ENCODE data around the gene PPIG. TPM values are rescaled to one million over a fixed set of nuclear protein-coding genes. Genes with fewer than 3 reads are reported as not detected.
A peak's percentile ranks its signal among the peaks of the same experiment; 100 is the strongest.
"Not testable (repeated sequence)": the region's sequence is repeated elsewhere in the genome, so short reads cannot be mapped to it uniquely, and the experiment has no call there.

PPIG gene
- total RNA-seq, 1 experiment from 2014 or later = 20.9 TPM

DNA sequence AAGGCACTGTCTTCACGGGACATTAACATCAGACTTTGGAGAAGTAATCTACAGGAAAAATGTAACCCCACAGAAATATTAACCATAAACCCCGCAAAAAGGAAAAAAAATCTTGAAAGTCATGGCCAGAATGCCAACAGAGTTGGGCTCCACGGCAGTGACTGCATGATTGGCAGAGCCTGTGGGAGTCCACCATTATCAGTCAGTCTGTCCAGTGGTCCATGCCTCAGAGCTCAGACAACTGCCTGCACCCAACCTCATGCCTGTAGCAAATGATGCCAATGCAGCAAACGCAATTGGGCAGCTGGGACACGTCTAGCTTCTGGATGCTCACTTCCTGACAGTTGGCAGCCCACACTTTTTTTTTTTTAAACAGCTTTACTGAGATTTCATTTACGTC is 5.1 kb upstream of the PPIG start:
- no peak overlapping the region for H3K9ac ChIP-seq (ENCODE audit: low read length)
- BruUV-seq (replicated peaks) = no TSS peak
- DNase-seq = no peak
- no peak overlapping the region for H3K4me3 ChIP-seq (ENCODE audit: low read length)
- H3K9me3 ChIP-seq (ENCODE audit: low read length) = no peaks in the 10 kb centered on the region
- no peak overlapping the region for H3K27ac ChIP-seq (ENCODE audit: low read length)
- H3K4me2 ChIP-seq (ENCODE audit: low read length) = no peak overlapping the region
- no peaks in the 10 kb centered on the region for H3K27me3 ChIP-seq (ENCODE audit: low read length)
- H3K9me2 ChIP-seq (replicated peaks; ENCODE audit: low read length) = no peaks in the 10 kb centered on the region
- TF ChIP-seq EZH2phosphoT487 (IDR thresholded peaks at IDR 0.05; ENCODE audit: borderline replicate concordance, low read length) (no peak), EZH2 (IDR thresholded peaks at IDR 0.05; ENCODE audit: low read length, unreplicated experiment) (no peak), CTCF (conservative IDR thresholded peaks at IDR 0.05; ENCODE audit: low read depth, low read length) (no peak)
- CTCF ChIA-PET = no interaction called here
- no peaks in the 10 kb centered on the region for H3K36me3 ChIP-seq (ENCODE audit: low read depth, low read length)
- H2AFZ ChIP-seq (ENCODE audit: low read length) = no peak overlapping the region
- ATAC-seq = no peak
- no peaks in the 10 kb centered on the region for H3K79me2 ChIP-seq (ENCODE audit: low read length)
- POLR2A ChIA-PET (ENCODE audit: unreplicated experiment) = no interaction called here
- intact Hi-C loops (cut with micrococcal nuclease) = no loop called here
- no peaks in the 10 kb centered on the region for H3F3A ChIP-seq (ENCODE audit: low read length, unreplicated experiment)
- no peaks in the 10 kb centered on the region for H3K4me1 ChIP-seq (ENCODE audit: insufficient read depth, low read length)
- no peaks in the 10 kb centered on the region for H4K20me1 ChIP-seq (ENCODE audit: low read length)

- ATAC-seq; H3K27ac ChIP-seq (ENCODE audit: low read length); H3K4me3 ChIP-seq (ENCODE audit: low read length); H3K9me3 ChIP-seq (ENCODE audit: low read length); H3K27me3 ChIP-seq (ENCODE audit: low read length); H3F3A ChIP-seq (ENCODE audit: low read length, unreplicated experiment); DNase-seq; CTCF ChIA-PET; H3K9ac ChIP-seq (ENCODE audit: low read length); H2AFZ ChIP-seq (ENCODE audit: low read length); H3K4me2 ChIP-seq (ENCODE audit: low read length); H3K9me2 ChIP-seq (replicated peaks; ENCODE audit: low read length); H3K4me1 ChIP-seq (ENCODE audit: insufficient read depth, low read length); BruUV-seq (replicated peaks); H3K36me3 ChIP-seq (ENCODE audit: low read depth, low read length): not testable (repeated sequence)
- POLR2A ChIA-PET (ENCODE audit: unreplicated experiment) = interaction anchor here (0.6 kb wide), 1 partner anchor 402 kb away, joined by 8 read pairs; no protein-coding TSS in a partner anchor
- intact Hi-C loops (cut with micrococcal nuclease) = loop anchor here (10.0 kb wide), 2 partner anchors 108 to 112 kb away; partner anchors contain the start of genes BBS5, CFAP210 and PHOSPHO2
- Histone ChIP-seq H3K79me2 (ENCODE audit: low read length) (peaks cover 35% of the 10 kb centered on the region), H4K20me1 (ENCODE audit: low read length) (peaks cover 21% of the 10 kb centered on the region)
Measured at GRCh38 chr2:169582552-169583266, 1.4 kb upstream of the PPIG start.

GRCh38 chr2:169583518-169583917 is 633 bp upstream of the PPIG start:
- no peaks in the 10 kb centered on the region for H3K9me3 ChIP-seq (ENCODE audit: low read length)
- peak overlapping the region; percentile 81; the same call in 1 of the 2 replicates for H2AFZ ChIP-seq (ENCODE audit: low read length)
- peaks cover 5% of the 10 kb centered on the region; the same call in 1 of the 2 replicates for H3K4me1 ChIP-seq (ENCODE audit: insufficient read depth, low read length)
- H3K4me2 ChIP-seq (ENCODE audit: low read length) = no peak overlapping the region
- H3K27ac ChIP-seq (ENCODE audit: low read length) = peak overlapping the region; percentile 82; the same call in 1 of the 2 replicates
- CTCF ChIA-PET = no interaction called here
- H3K36me3 ChIP-seq (ENCODE audit: low read depth, low read length) = no peaks in the 10 kb centered on the region
- no peaks in the 10 kb centered on the region for H3F3A ChIP-seq (ENCODE audit: low read length, unreplicated experiment)
- H3K9ac ChIP-seq (ENCODE audit: low read length) = peak overlapping the region; percentile 95; the same call in 1 of the 2 replicates
- no peak for TF ChIP-seq EZH2phosphoT487 (IDR thresholded peaks at IDR 0.05; ENCODE audit: borderline replicate concordance, low read length)
- TF ChIP-seq CTCF (conservative IDR thresholded peaks at IDR 0.05; ENCODE audit: low read depth, low read length) = no peak
- TF ChIP-seq EZH2 (IDR thresholded peaks at IDR 0.05; ENCODE audit: low read length, unreplicated experiment) = no peak
- peaks cover 21% of the 10 kb centered on the region for H4K20me1 ChIP-seq (ENCODE audit: low read length)
- POLR2A ChIA-PET (ENCODE audit: unreplicated experiment) = no interaction called here
- DNase-seq (no peak), ATAC-seq (no peak)
- H3K4me3 ChIP-seq (ENCODE audit: low read length) = peak overlapping the region; percentile 88; the same call in 1 of the 2 replicates
- no peaks in the 10 kb centered on the region for H3K27me3 ChIP-seq (ENCODE audit: low read length)
- BruUV-seq (replicated peaks) = no TSS peak
- no peaks in the 10 kb centered on the region for H3K9me2 ChIP-seq (replicated peaks; ENCODE audit: low read length)
- intact Hi-C loops (cut with micrococcal nuclease) = loop anchor here (10.0 kb wide), 2 partner anchors 109 to 111 kb away; partner anchors contain the start of genes BBS5, CFAP210 and PHOSPHO2
- peaks cover 43% of the 10 kb centered on the region for H3K79me2 ChIP-seq (ENCODE audit: low read length)
